NCI-H345 (cell line): ENCODE measurements around the gene KIF1A.
A peak's percentile ranks its signal among the peaks of the same experiment; 100 is the strongest.
"Not testable (repeated sequence)": the region's sequence is repeated elsewhere in the genome, so short reads cannot be mapped to it uniquely, and the experiment has no call there.

Experiments
- DNase-seq: peaks from one replicate; lab custom pipeline; 2025; lab: John Stamatoyannopoulos, UW

The KIF1A gene

GRCh38 chr2:240848900-240849680 lies 29.1 kb upstream of the KIF1A start:
- DNase-seq: no peak

- no peak for DNase-seq
Observed at GRCh38 chr2:240847817-240848216, 27.8 kb upstream of the KIF1A start.

GRCh38 chr2:240846873-240847595 lies 27.0 kb upstream of the KIF1A start:
- no peak for DNase-seq

- not testable (repeated sequence) for DNase-seq
Observed at GRCh38 chr2:240846309-240846708, 26.3 kb upstream of the KIF1A start.

- peak; percentile 56 for DNase-seq
Observed at GRCh38 chr2:240840435-240841060, 20.5 kb upstream of the KIF1A start.

- DNase-seq: no peak
Observed at GRCh38 chr2:240839152-240840143, 19.4 kb upstream of the KIF1A start.

GRCh38 chr2:240837621-240838020 lies 17.6 kb upstream of the KIF1A start:
- no peak for DNase-seq

GRCh38 chr2:240836781-240837467 lies 16.9 kb upstream of the KIF1A start:
- no peak for DNase-seq

- no peak for DNase-seq
Observed at GRCh38 chr2:240835528-240835927, 15.5 kb upstream of the KIF1A start.

GRCh38 chr2:240834377-240834975 lies 14.5 kb upstream of the KIF1A start:
- no peak for DNase-seq

GRCh38 chr2:240833724-240834285 lies 13.8 kb upstream of the KIF1A start:
- DNase-seq: no peak

- DNase-seq: no peak
Observed at GRCh38 chr2:240832921-240833494, 13.0 kb upstream of the KIF1A start.

- peak; percentile 97 for DNase-seq
Observed at GRCh38 chr2:240832205-240832727, 12.2 kb upstream of the KIF1A start.

- DNase-seq: no peak
Observed at GRCh38 chr2:240831594-240832204, 11.7 kb upstream of the KIF1A start.

- DNase-seq: no peak
Observed at GRCh38 chr2:240825476-240825875, 5.5 kb upstream of the KIF1A start.

- no peak for DNase-seq
Observed at GRCh38 chr2:240823449-240824336, 3.7 kb upstream of the KIF1A start.

GRCh38 chr2:240822280-240822847 lies 2.3 kb upstream of the KIF1A start:
- DNase-seq: peak; percentile 71

- no peak for DNase-seq
Observed at GRCh38 chr2:240821429-240821778, 1.4 kb upstream of the KIF1A start.
